ENCODE data around the gene YWHAQ.

DNA sequence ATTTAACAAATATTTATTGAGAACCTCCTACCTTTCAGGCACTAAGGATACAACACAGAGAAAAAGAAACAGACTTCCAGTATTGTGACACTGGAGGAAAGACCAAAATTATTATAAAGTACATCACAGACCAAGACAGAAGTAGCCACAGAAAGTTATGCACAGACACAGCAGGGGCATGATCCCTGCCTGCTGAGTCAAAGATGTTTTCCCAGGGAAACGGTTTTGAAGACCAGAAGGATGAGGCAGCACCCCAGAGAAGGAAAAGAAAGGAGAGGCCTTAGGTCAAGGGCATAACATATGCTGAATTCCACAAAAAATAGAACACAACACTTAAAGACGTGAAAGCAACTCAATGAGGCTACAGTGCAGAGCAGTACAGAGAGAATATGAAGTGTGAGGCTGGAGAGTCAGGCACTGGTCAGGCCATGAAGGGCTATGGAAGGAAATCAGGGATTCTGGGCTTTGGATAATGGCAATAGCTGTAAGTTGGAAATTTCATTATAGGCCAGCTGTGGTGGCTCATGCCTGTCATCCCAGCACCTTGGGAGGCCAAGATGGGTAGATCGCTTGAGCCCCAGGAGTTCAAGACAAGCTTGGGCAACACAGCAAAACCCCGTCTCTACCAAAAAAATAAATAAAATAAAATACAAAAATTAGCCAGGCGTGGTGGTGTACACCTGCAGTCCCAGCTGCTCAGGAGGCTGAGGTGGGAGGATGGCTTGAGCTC is 83.4 kb downstream of the YWHAQ start:
- TF ChIP-seq EP300 (IDR thresholded peaks at IDR 0.05) (no peak), CTCF (IDR thresholded peaks at IDR 0.05) (no peak), POLR2AphosphoS5 (IDR thresholded peaks at IDR 0.05) (no peak)
